Measurements from ENCODE around the gene SNIP1. TPM values are rescaled to one million over a fixed set of nuclear protein-coding genes. Genes with fewer than 3 reads are reported as not detected.

Gene SNIP1
- total and polyA plus RNA-seq, 9 donors: 6.5 to 21.4 (median 16.5) TPM

- no peaks in the 10 kb centered on the region for H3K9me3 ChIP-seq
- peak within 1 kb of the TSS in 1 of 2 donors; percentile 53 for H3K27ac ChIP-seq
- peak within 1 kb of the TSS; percentile 36 for H3K4me3 ChIP-seq
- 2% methylated on average over 31 of the region's 31 CpGs for WGBS, 3 donors
- no peaks in the 10 kb centered on the region for H3K27me3 ChIP-seq
- intact Hi-C loops (cut with DNase I): no loop called here
- TF ChIP-seq, protein P1, sequence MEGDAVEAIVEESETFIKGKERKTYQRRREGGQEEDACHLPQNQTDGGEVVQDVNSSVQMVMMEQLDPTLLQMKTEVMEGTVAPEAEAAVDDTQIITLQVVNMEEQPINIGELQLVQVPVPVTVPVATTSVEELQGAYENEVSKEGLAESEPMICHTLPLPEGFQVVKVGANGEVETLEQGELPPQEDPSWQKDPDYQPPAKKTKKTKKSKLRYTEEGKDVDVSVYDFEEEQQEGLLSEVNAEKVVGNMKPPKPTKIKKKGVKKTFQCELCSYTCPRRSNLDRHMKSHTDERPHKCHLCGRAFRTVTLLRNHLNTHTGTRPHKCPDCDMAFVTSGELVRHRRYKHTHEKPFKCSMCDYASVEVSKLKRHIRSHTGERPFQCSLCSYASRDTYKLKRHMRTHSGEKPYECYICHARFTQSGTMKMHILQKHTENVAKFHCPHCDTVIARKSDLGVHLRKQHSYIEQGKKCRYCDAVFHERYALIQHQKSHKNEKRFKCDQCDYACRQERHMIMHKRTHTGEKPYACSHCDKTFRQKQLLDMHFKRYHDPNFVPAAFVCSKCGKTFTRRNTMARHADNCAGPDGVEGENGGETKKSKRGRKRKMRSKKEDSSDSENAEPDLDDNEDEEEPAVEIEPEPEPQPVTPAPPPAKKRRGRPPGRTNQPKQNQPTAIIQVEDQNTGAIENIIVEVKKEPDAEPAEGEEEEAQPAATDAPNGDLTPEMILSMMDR (IDR thresholded peaks at IDR 0.05): no peak
- peak; percentile 45 for TF ChIP-seq POLR2A (IDR thresholded peaks at IDR 0.05)
- no peaks in the 10 kb centered on the region for H3K36me3 ChIP-seq
- peaks cover 9% of the 10 kb centered on the region for H3K4me1 ChIP-seq (ENCODE audit: insufficient read depth)
- DNase-seq: peak; percentile 90 to 96 (median 94)
Observed at GRCh38 chr1:37556712-37557196, 2.7 kb upstream of the SNIP1 start, which contains the start of gene DNALI1. Gene DNALI1 (plus strand): TSS chr1:37556940. CDS start chr1:37556995, 55 bp downstream.

DNA sequence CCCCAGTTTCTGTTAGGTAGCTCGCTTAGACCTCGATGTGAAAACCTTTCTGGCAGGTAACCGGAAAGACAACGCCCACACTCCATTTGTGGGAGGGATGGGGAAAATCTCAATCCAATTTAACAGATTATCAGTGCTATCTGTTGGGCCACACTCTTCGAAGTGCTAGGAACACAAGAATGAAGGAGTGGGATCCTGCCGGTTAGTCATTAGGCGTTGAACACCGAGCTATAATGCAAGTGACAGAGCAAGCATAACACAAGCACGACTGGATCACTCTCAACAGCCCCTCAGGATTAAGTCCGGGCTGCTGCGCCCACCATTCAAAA, 531 bp downstream of the SNIP1 start:
- no peaks in the 10 kb centered on the region for H3K9me3 ChIP-seq
- H3K4me3 ChIP-seq: peak overlapping the region; percentile 94
- intact Hi-C loops (cut with DNase I): no loop called here
- H3K27me3 ChIP-seq: no peaks in the 10 kb centered on the region
- whole genome bisulfite sequencing, 3 donors: 3 to 4% (median 4%) methylated on average over 11 of the region's 11 CpGs
- H3K36me3 ChIP-seq: no peaks in the 10 kb centered on the region
- peaks cover 8% of the 10 kb centered on the region for H3K4me1 ChIP-seq (ENCODE audit: insufficient read depth)
- H3K27ac ChIP-seq: no peak overlapping the region
- no peak for TF ChIP-seq EP300 (IDR thresholded peaks at IDR 0.05)
- TF ChIP-seq POLR2A (IDR thresholded peaks at IDR 0.05): no peak
- TF ChIP-seq, protein P1 (IDR thresholded peaks at IDR 0.05): no peak
- no peak for DNase-seq

GRCh38 chr1:37549341-37549740, 4.8 kb downstream of the SNIP1 start:
- intact Hi-C loops (cut with DNase I): loop anchor here in 1 of 4 donors (5.0 kb wide), 1 partner anchor 258 kb away; the partner anchor contains the start of genes C1orf122 and YRDC
- WGBS, 3 donors: 89 to 91% (median 91%) methylated on average over 6 of the region's 6 CpGs
- Histone ChIP-seq H3K27me3 (no peaks in the 10 kb centered on the region), H3K4me1 (ENCODE audit: insufficient read depth) (peaks cover 4% of the 10 kb centered on the region), H3K27ac (no peak overlapping the region), H3K4me3 (no peak overlapping the region), H3K36me3 (no peaks in the 10 kb centered on the region), H3K9me3 (no peaks in the 10 kb centered on the region)
- TF ChIP-seq EP300 (IDR thresholded peaks at IDR 0.05): no peak
- TF ChIP-seq, protein P1 (IDR thresholded peaks at IDR 0.05): no peak
- no peak for TF ChIP-seq POLR2A (IDR thresholded peaks at IDR 0.05)
- DNase-seq: no peak

- 73 to 89% (median 82%) methylated on average over 5 of the region's 5 CpGs for WGBS, 3 donors
- TF ChIP-seq POLR2A (IDR thresholded peaks at IDR 0.05) (no peak), EP300 (IDR thresholded peaks at IDR 0.05) (no peak)
- TF ChIP-seq, protein P1 (IDR thresholded peaks at IDR 0.05): no peak
Observed at GRCh38 chr1:37545019-37545418, 9.1 kb downstream of the SNIP1 start.

More at GRCh38 chr1:37545019-37545418, 9.1 kb downstream of the SNIP1 start:
- no peaks in the 10 kb centered on the region for H3K27me3 ChIP-seq
- no peaks in the 10 kb centered on the region for H3K36me3 ChIP-seq
- H3K9me3 ChIP-seq: no peaks in the 10 kb centered on the region
- H3K4me3 ChIP-seq: no peak overlapping the region
- H3K27ac ChIP-seq: no peak overlapping the region
- H3K4me1 ChIP-seq (ENCODE audit: insufficient read depth): no peaks in the 10 kb centered on the region
- intact Hi-C loops (cut with DNase I): loop anchor here in 1 of 4 donors (5.0 kb wide), 1 partner anchor 262 kb away; the partner anchor contains the start of genes C1orf122 and YRDC
- no peak for DNase-seq

All from ovary (tissue), 9 donors.